NT2/D1 (cell line): ENCODE measurements around the gene AFDN.

Experiments
- DNase-seq: peaks from one replicate; pipeline ENCODE4 v3.0.0-alpha.2; 2011; ENCODE audit warnings: low read depth, low spot score
- H3K27me3 ChIP-seq: 2 replicates; pipeline ENCODE4 v1.6.0; 2011; ENCODE audit warnings: mild to moderate bottlenecking; ENCODE audit not compliant: insufficient read length, insufficient read depth
- H3K36me3 ChIP-seq: 2 replicates; pipeline ENCODE4 v1.6.1; 2011; ENCODE audit warnings: mild to moderate bottlenecking, low read length, mixed read lengths; ENCODE audit not compliant: insufficient read depth, insufficient read length
- H3K4me1 ChIP-seq: 2 replicates; pipeline ENCODE4 v1.5.1; 2011; ENCODE audit not compliant: insufficient read depth, insufficient read length
- H3K4me3 ChIP-seq: 2 replicates; pipeline ENCODE4 v1.5.1; 2011; ENCODE audit warnings: low read depth; ENCODE audit not compliant: insufficient read length
- H3K9ac ChIP-seq: 2 replicates; pipeline ENCODE4 v1.6.0; 2011; ENCODE audit warnings: low read depth; ENCODE audit not compliant: insufficient read length
- H3K9me3 ChIP-seq: 2 replicates; pipeline ENCODE4 v1.5.1; 2011; ENCODE audit warnings: mild to moderate bottlenecking, low read length; ENCODE audit not compliant: insufficient read depth
- SUZ12 ChIP-seq: IDR thresholded peaks from 2 replicates; pipeline ENCODE4 v1.6.1; 2011; ENCODE audit not compliant: insufficient read length, insufficient read depth; ENCODE audit errors: extremely low read depth
- YY1 ChIP-seq: IDR thresholded peaks from 2 replicates; pipeline ENCODE4 v1.6.1; 2011; ENCODE audit not compliant: insufficient read length, insufficient read depth
- ZNF274 ChIP-seq: IDR thresholded peaks from 2 replicates; pipeline ENCODE4 v1.6.1; 2011; ENCODE audit warnings: mild to moderate bottlenecking, low read depth, low read length

The AFDN gene

GRCh38 chr6:167840160-167840525, 13.4 kb downstream of the AFDN start:
- Histone ChIP-seq H3K36me3 (no peaks in the 10 kb centered on the region), H3K4me1 (no peaks in the 10 kb centered on the region), H3K4me3 (no peak overlapping the region), H3K9ac (no peak overlapping the region), H3K27me3 (no peaks in the 10 kb centered on the region), H3K9me3 (no peaks in the 10 kb centered on the region)
- DNase-seq: no peak
- TF ChIP-seq ZNF274 (no peak), YY1 (no peak), SUZ12 (no peak)

DNA sequence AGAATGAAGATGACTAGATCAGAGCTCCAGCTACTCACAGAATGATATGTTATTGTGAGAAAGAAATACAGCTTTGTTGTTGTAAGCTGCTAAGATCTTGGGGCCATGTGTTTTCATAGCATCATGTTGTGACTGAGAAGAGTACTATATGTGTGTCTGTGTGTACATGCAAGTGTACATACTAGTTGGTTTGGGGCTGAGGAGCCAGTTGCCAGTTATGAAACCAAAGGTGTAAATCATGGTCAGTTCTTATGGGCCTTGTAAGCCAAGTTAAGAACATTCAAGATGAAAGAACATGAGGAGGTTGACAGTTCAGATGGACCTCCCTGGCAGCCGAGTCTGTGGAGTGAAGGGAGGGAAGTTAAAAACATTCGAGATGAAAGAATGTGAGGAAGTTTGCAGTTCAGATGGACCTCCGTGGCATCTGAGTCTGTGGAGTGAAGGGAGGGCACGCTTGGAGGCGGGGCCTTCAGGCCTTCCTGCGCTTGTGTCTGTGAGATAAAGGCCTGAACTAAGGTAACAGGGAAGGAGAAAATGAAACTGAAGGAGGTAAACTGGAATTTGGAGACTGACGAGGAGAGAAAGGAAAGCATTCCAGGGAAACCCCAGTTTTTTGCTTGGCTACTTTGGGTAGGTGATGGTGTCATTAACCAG, 13.9 kb downstream of the AFDN start:
- TF ChIP-seq YY1 (no peak), ZNF274 (no peak), SUZ12 (no peak)
- Histone ChIP-seq H3K9ac (no peak overlapping the region), H3K4me1 (no peaks in the 10 kb centered on the region), H3K36me3 (no peaks in the 10 kb centered on the region), H3K27me3 (no peaks in the 10 kb centered on the region), H3K4me3 (no peak overlapping the region), H3K9me3 (no peaks in the 10 kb centered on the region)
- no peak for DNase-seq

DNA sequence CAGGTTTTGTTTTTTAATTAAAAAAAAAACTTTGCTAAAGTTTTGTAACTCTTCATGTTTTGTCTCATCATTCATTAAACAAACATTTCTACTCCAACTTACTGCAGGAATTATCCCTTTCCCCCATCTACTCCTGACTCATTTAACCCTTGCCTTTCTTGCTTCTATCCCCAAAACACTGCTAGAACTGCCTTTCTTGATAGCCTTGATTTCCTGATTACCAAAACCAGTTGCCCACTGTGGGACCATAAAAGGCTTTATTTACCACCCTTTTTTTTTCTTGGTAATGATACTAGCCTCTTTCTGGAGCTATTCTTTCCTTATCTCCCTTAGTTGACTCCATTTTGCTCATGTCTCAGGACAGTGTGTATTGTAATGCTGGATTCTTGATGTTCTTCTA, 15.3 kb downstream of the AFDN start:
- H3K9ac ChIP-seq: no peak overlapping the region
- DNase-seq: no peak
- TF ChIP-seq SUZ12 (no peak), ZNF274 (no peak), YY1 (no peak)

GRCh38 chr6:167842457-167842856, 15.7 kb downstream of the AFDN start:
- no peak for DNase-seq
- H3K27me3 ChIP-seq: no peaks in the 10 kb centered on the region
- no peaks in the 10 kb centered on the region for H3K9me3 ChIP-seq
- no peak for TF ChIP-seq YY1
- H3K36me3 ChIP-seq: no peaks in the 10 kb centered on the region
- H3K4me1 ChIP-seq: peaks cover 2% of the 10 kb centered on the region
- no peak overlapping the region for H3K9ac ChIP-seq
- no peak overlapping the region for H3K4me3 ChIP-seq

More for the DNA sequence above, 15.3 kb downstream of the AFDN start:
- H3K4me1 ChIP-seq: no peaks in the 10 kb centered on the region
- H3K4me3 ChIP-seq: no peak overlapping the region
- H3K36me3 ChIP-seq: no peaks in the 10 kb centered on the region
- H3K9me3 ChIP-seq: no peaks in the 10 kb centered on the region
- H3K27me3 ChIP-seq: no peaks in the 10 kb centered on the region

- H3K36me3 ChIP-seq: no peaks in the 10 kb centered on the region
- no peak overlapping the region for H3K9ac ChIP-seq
- no peaks in the 10 kb centered on the region for H3K27me3 ChIP-seq
- H3K9me3 ChIP-seq: no peaks in the 10 kb centered on the region
- TF ChIP-seq SUZ12: no peak
- TF ChIP-seq YY1: no peak
- TF ChIP-seq ZNF274: no peak
- H3K4me3 ChIP-seq: no peak overlapping the region
- peaks cover 2% of the 10 kb centered on the region for H3K4me1 ChIP-seq
- DNase-seq: no peak
These were observed 16.3 kb downstream of the AFDN start for GRCh38 chr6:167843023-167843422.

DNA sequence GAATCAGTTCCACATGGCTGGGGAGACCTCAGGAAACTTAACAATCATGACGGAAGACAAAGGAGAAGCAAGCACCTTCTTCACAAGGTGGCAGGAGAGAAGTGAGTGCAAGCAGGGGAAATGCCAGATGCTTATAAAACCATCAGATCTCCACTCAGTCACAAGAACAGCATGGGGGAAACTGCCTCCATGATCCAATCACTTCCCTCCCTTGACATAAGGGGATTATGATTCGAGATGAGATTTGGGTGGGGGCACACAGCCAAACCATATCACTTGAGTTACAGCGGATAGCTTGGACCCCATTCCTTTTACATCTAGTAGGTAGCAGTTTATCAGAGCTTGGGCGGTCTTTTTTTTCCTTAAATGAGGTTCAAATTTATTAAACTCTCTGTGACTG, 19.1 kb downstream of the AFDN start:
- TF ChIP-seq YY1 (no peak), ZNF274 (no peak), SUZ12 (no peak)
- DNase-seq: no peak
- H3K9me3 ChIP-seq: no peaks in the 10 kb centered on the region
- no peaks in the 10 kb centered on the region for H3K36me3 ChIP-seq
- no peaks in the 10 kb centered on the region for H3K27me3 ChIP-seq
- no peak overlapping the region for H3K4me3 ChIP-seq
- H3K4me1 ChIP-seq: peaks cover 4% of the 10 kb centered on the region
- H3K9ac ChIP-seq: no peak overlapping the region

- TF ChIP-seq SUZ12: no peak
- no peak for TF ChIP-seq ZNF274
- TF ChIP-seq YY1: no peak
- H3K9ac ChIP-seq: no peak overlapping the region
- peaks cover 4% of the 10 kb centered on the region for H3K4me1 ChIP-seq
- H3K9me3 ChIP-seq: no peaks in the 10 kb centered on the region
- no peaks in the 10 kb centered on the region for H3K36me3 ChIP-seq
- H3K4me3 ChIP-seq: no peak overlapping the region
- no peaks in the 10 kb centered on the region for H3K27me3 ChIP-seq
- no peak for DNase-seq
These were observed 20.4 kb downstream of the AFDN start for GRCh38 chr6:167846997-167847606.

- H3K9ac ChIP-seq: no peak overlapping the region
- H3K4me1 ChIP-seq: peaks cover 4% of the 10 kb centered on the region
- no peaks in the 10 kb centered on the region for H3K27me3 ChIP-seq
- no peaks in the 10 kb centered on the region for H3K9me3 ChIP-seq
- H3K36me3 ChIP-seq: no peaks in the 10 kb centered on the region
- no peak overlapping the region for H3K4me3 ChIP-seq
- no peak for DNase-seq
- TF ChIP-seq YY1 (no peak), ZNF274 (no peak), SUZ12 (no peak)
These were observed 21.2 kb downstream of the AFDN start for GRCh38 chr6:167847936-167848335.
